ENCODE results near the gene TECPR2. TPM values are rescaled to one million over a fixed set of nuclear protein-coding genes. Genes with fewer than 3 reads are reported as not detected.

The TECPR2 gene
- total RNA-seq, 1 donor from 2014 or later, result 26.9 TPM

DNA sequence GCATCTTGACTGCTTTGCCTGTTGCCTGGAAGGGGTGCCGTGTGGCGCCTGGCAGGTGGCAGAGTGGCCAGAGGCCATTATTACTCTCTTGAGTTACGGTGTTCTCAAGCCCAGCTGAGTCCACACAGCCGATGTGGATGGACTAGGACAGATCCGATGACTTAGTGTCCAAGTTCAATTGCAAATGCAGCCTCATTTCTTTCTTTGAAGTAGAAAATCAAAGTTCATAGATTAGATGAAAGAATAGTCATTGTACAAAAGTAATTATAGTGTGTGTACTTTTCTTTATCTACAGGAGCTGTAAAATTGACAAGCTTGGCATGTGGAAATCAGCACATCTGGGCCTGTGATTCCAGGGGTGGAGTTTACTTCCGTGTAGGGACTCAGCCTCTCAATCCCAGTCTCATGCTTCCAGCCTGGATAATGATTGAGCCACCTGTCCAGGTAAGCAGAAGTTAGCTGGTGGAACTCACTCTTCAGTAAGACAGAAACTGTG is 102.2 kb downstream of the TECPR2 start:
- Mint-ChIP-seq H3K4me1 (ENCODE audit: unreplicated experiment) (no peaks in the 10 kb centered on the region), H3K27me3 (ENCODE audit: unreplicated experiment) (no peaks in the 10 kb centered on the region), H3K4me3 (ENCODE audit: unreplicated experiment) (no peak overlapping the region), H3K9me3 (ENCODE audit: unreplicated experiment) (no peaks in the 10 kb centered on the region), H3K36me3 (ENCODE audit: unreplicated experiment) (peaks cover 40% of the 10 kb centered on the region), H3K27ac (ENCODE audit: unreplicated experiment) (no peak overlapping the region)
- no peak for DNase-seq (ENCODE audit: extremely low spot score, unreplicated experiment)
- TF ChIP-seq, protein P1, sequence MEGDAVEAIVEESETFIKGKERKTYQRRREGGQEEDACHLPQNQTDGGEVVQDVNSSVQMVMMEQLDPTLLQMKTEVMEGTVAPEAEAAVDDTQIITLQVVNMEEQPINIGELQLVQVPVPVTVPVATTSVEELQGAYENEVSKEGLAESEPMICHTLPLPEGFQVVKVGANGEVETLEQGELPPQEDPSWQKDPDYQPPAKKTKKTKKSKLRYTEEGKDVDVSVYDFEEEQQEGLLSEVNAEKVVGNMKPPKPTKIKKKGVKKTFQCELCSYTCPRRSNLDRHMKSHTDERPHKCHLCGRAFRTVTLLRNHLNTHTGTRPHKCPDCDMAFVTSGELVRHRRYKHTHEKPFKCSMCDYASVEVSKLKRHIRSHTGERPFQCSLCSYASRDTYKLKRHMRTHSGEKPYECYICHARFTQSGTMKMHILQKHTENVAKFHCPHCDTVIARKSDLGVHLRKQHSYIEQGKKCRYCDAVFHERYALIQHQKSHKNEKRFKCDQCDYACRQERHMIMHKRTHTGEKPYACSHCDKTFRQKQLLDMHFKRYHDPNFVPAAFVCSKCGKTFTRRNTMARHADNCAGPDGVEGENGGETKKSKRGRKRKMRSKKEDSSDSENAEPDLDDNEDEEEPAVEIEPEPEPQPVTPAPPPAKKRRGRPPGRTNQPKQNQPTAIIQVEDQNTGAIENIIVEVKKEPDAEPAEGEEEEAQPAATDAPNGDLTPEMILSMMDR (IDR thresholded peaks at IDR 0.05), result no peak

DNA sequence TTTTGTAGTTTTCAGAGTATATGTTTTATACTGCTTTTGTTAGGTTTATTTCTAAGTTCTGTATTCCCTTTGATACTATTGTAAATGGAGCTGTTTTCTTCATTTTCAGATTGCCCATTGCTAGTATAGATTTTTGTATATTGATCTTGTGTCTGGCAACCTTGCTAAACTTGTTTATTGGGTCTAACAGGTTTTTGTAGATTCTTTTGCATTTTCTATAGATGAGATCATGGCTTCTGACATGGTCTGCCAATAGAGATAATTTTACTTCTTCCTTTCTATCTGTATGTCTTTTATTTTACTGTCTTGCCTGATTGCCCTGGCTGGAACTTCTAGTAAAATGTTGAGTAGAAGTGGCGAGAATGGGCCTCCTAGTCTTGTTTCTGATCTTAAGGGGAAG is 106.5 kb downstream of the TECPR2 start:
- no peak overlapping the region for H3K27ac Mint-ChIP-seq (ENCODE audit: unreplicated experiment)
- TF ChIP-seq, protein P1 (IDR thresholded peaks at IDR 0.05), result no peak

DNA sequence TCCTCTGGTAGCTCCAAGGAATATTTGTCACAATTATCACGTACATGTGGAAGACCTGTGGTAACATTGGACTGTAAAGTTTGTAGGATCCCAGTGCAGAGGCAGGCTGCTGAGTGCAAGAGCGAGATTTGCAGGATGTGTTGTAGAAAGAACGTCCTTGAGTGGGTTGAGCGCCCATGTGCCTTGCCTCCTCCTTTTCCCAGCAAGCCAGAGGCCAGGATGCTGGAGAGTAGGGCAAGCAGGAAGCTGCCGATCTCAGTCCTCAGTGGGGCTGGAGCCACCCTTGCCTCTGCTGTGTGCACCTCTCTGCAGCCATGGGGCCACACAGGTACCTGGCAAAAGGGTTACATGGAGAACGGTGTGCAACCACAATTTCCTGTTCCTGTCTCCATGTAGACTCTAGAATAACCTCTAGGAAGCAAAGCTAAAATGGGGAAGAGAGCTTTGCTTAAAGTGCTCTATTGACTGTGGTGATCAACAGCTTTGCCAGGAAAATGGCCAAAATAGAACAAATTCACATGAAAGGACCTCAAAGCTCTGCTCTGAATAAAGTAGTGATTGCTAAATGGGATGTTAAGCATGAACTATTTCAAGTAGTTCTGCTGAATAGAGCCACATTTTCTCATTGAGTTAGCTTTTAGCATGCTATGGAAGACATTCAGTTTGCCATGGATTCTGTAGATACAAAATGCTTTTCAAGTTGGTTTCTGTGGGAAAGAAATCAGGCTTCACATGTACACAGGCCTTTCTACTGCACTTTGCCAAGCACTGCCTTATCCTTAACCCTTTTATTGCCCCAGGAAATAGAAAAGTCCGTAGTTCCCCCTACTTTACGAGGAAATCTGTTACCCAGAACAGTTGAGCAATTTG is 109.4 kb downstream of the TECPR2 start:
- Mint-ChIP-seq H3K36me3 (ENCODE audit: unreplicated experiment) (peaks cover 34% of the 10 kb centered on the region), H3K27me3 (ENCODE audit: unreplicated experiment) (no peaks in the 10 kb centered on the region)
- DNase-seq (ENCODE audit: extremely low spot score, unreplicated experiment), result no peak

More for the DNA sequence above, 106.5 kb downstream of the TECPR2 start:
- no peaks in the 10 kb centered on the region for H3K9me3 Mint-ChIP-seq (ENCODE audit: unreplicated experiment)
- DNase-seq (ENCODE audit: extremely low spot score, unreplicated experiment), result no peak
- no peak overlapping the region for H3K4me3 Mint-ChIP-seq (ENCODE audit: unreplicated experiment)
- no peaks in the 10 kb centered on the region for H3K27me3 Mint-ChIP-seq (ENCODE audit: unreplicated experiment)
- H3K4me1 Mint-ChIP-seq (ENCODE audit: unreplicated experiment), result no peaks in the 10 kb centered on the region
- peaks cover 33% of the 10 kb centered on the region for H3K36me3 Mint-ChIP-seq (ENCODE audit: unreplicated experiment)

DNA sequence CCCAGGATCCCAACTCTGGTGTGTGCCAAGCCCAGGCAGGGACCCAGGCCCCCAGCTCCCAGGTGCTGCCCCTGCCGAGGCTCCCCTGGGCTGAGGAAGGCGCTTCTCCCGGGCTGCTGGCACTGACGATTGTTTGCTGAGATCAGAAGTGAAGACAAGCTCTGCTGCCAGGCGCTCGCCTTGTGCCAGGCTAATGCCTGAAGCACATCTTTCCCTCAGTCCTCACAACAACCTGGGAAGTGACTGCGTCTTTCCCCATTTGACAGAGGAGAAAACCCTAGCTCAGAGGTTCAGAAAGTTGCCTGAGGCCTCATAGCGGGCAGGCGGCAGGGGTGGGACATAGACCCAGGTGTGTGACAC is 110.0 kb downstream of the TECPR2 start:
- Mint-ChIP-seq H3K4me3 (ENCODE audit: unreplicated experiment) (no peak overlapping the region), H3K4me1 (ENCODE audit: unreplicated experiment) (no peaks in the 10 kb centered on the region), H3K36me3 (ENCODE audit: unreplicated experiment) (peaks cover 31% of the 10 kb centered on the region), H3K27me3 (ENCODE audit: unreplicated experiment) (no peaks in the 10 kb centered on the region), H3K27ac (ENCODE audit: unreplicated experiment) (no peak overlapping the region), H3K9me3 (ENCODE audit: unreplicated experiment) (no peaks in the 10 kb centered on the region)
- TF ChIP-seq, protein P1 (IDR thresholded peaks at IDR 0.05), result no peak
- DNase-seq (ENCODE audit: extremely low spot score, unreplicated experiment), result no peak

More for the DNA sequence above, 109.4 kb downstream of the TECPR2 start:
- no peak overlapping the region for H3K27ac Mint-ChIP-seq (ENCODE audit: unreplicated experiment)
- TF ChIP-seq, protein P1 (IDR thresholded peaks at IDR 0.05), result no peak
- no peak overlapping the region for H3K4me3 Mint-ChIP-seq (ENCODE audit: unreplicated experiment)
- no peaks in the 10 kb centered on the region for H3K9me3 Mint-ChIP-seq (ENCODE audit: unreplicated experiment)
- no peaks in the 10 kb centered on the region for H3K4me1 Mint-ChIP-seq (ENCODE audit: unreplicated experiment)

DNA sequence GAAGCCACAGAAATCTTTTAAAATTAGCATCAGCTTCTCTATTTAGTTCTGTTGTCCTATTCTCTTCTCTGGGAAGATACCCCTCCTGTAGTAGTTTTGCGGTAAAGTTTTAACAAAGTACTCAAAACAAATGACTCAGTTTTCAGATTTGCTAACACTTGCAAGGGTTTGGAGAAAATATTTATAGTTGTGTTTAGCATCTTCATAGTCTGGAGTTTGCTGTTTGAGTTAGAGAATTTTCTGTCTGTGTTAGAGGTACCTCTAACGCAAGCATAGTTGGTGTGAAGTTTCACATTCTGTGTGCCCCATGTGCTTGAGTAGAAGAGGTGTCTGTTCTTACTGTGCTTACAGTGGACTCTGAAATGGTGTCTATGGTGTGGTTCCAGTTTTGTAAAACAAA is 110.8 kb downstream of the TECPR2 start:
- Mint-ChIP-seq H3K36me3 (ENCODE audit: unreplicated experiment) (peaks cover 29% of the 10 kb centered on the region), H3K9me3 (ENCODE audit: unreplicated experiment) (no peaks in the 10 kb centered on the region), H3K4me3 (ENCODE audit: unreplicated experiment) (no peak overlapping the region), H3K27me3 (ENCODE audit: unreplicated experiment) (no peaks in the 10 kb centered on the region), H3K27ac (ENCODE audit: unreplicated experiment) (no peak overlapping the region), H3K4me1 (ENCODE audit: unreplicated experiment) (no peaks in the 10 kb centered on the region)
- TF ChIP-seq, protein P1 (IDR thresholded peaks at IDR 0.05), result no peak
- no peak for DNase-seq (ENCODE audit: extremely low spot score, unreplicated experiment)

Measured in osteocyte (in vitro differentiated cells).